ENCODE measurements around the gene ZC3H13. TPM values are rescaled to one million over a fixed set of nuclear protein-coding genes. Genes with fewer than 3 reads are reported as not detected.

Gene ZC3H13
- total RNA-seq, 1 donor from 2014 or later: 72.3 TPM

GRCh38 chr13:45936621-45937020 is 115.9 kb downstream of the ZC3H13 start:
- Mint-ChIP-seq H3K36me3 (ENCODE audit: unreplicated experiment) (no peaks in the 10 kb centered on the region), H3K27ac (ENCODE audit: unreplicated experiment) (no peak overlapping the region), H3K27me3 (ENCODE audit: unreplicated experiment) (peaks cover 3% of the 10 kb centered on the region), H3K9me3 (ENCODE audit: unreplicated experiment) (no peaks in the 10 kb centered on the region), H3K4me3 (ENCODE audit: unreplicated experiment) (no peak overlapping the region), H3K4me1 (ENCODE audit: low read depth, unreplicated experiment) (peaks cover 8% of the 10 kb centered on the region)
- DNase-seq: no peak
- no peak for TF ChIP-seq CTCF (IDR thresholded peaks at IDR 0.05; ENCODE audit: partially characterized antibody, unreplicated experiment)

GRCh38 chr13:45934283-45934682 is 118.3 kb downstream of the ZC3H13 start:
- no peak for DNase-seq
- no peak overlapping the region for H3K4me3 Mint-ChIP-seq (ENCODE audit: unreplicated experiment)
- no peak for TF ChIP-seq CTCF (IDR thresholded peaks at IDR 0.05; ENCODE audit: partially characterized antibody, unreplicated experiment)
- H3K27me3 Mint-ChIP-seq (ENCODE audit: unreplicated experiment): peaks cover 1% of the 10 kb centered on the region
- H3K27ac Mint-ChIP-seq (ENCODE audit: unreplicated experiment): no peak overlapping the region
- no peaks in the 10 kb centered on the region for H3K9me3 Mint-ChIP-seq (ENCODE audit: unreplicated experiment)
- peaks cover 8% of the 10 kb centered on the region for H3K4me1 Mint-ChIP-seq (ENCODE audit: low read depth, unreplicated experiment)
- H3K36me3 Mint-ChIP-seq (ENCODE audit: unreplicated experiment): no peaks in the 10 kb centered on the region

- Mint-ChIP-seq H3K4me1 (ENCODE audit: low read depth, unreplicated experiment) (peaks cover 8% of the 10 kb centered on the region), H3K4me3 (ENCODE audit: unreplicated experiment) (no peak overlapping the region), H3K27me3 (ENCODE audit: unreplicated experiment) (peaks cover 1% of the 10 kb centered on the region), H3K9me3 (ENCODE audit: unreplicated experiment) (no peaks in the 10 kb centered on the region), H3K36me3 (ENCODE audit: unreplicated experiment) (no peaks in the 10 kb centered on the region), H3K27ac (ENCODE audit: unreplicated experiment) (no peak overlapping the region)
- DNase-seq: no peak
- no peak for TF ChIP-seq CTCF (IDR thresholded peaks at IDR 0.05; ENCODE audit: partially characterized antibody, unreplicated experiment)
Observed at GRCh38 chr13:45933203-45933908, 119.2 kb downstream of the ZC3H13 start.

GRCh38 chr13:45932676-45933075 is 119.9 kb downstream of the ZC3H13 start:
- Mint-ChIP-seq H3K27ac (ENCODE audit: unreplicated experiment) (no peak overlapping the region), H3K36me3 (ENCODE audit: unreplicated experiment) (no peaks in the 10 kb centered on the region), H3K4me3 (ENCODE audit: unreplicated experiment) (no peak overlapping the region), H3K27me3 (ENCODE audit: unreplicated experiment) (peaks cover 1% of the 10 kb centered on the region), H3K9me3 (ENCODE audit: unreplicated experiment) (no peaks in the 10 kb centered on the region), H3K4me1 (ENCODE audit: low read depth, unreplicated experiment) (peaks cover 8% of the 10 kb centered on the region)
- DNase-seq: no peak
- TF ChIP-seq CTCF (IDR thresholded peaks at IDR 0.05; ENCODE audit: partially characterized antibody, unreplicated experiment): no peak

GRCh38 chr13:45932172-45932571 is 120.4 kb downstream of the ZC3H13 start:
- H3K4me3 Mint-ChIP-seq (ENCODE audit: unreplicated experiment): no peak overlapping the region
- no peak overlapping the region for H3K27ac Mint-ChIP-seq (ENCODE audit: unreplicated experiment)
- no peak for TF ChIP-seq CTCF (IDR thresholded peaks at IDR 0.05; ENCODE audit: partially characterized antibody, unreplicated experiment)
- H3K4me1 Mint-ChIP-seq (ENCODE audit: low read depth, unreplicated experiment): peaks cover 8% of the 10 kb centered on the region
- H3K27me3 Mint-ChIP-seq (ENCODE audit: unreplicated experiment): peaks cover 1% of the 10 kb centered on the region
- no peaks in the 10 kb centered on the region for H3K9me3 Mint-ChIP-seq (ENCODE audit: unreplicated experiment)
- H3K36me3 Mint-ChIP-seq (ENCODE audit: unreplicated experiment): no peaks in the 10 kb centered on the region
- no peak for DNase-seq

Measured in glutamatergic neuron (in vitro differentiated cells).